Panc1 (cell line): ENCODE measurements around the gene MACF1. TPM values are rescaled to one million over a fixed set of nuclear protein-coding genes. Genes with fewer than 3 reads are reported as not detected.

Experiments used
- ATAC-seq: fragments of 200-7000 bp; cut with Tn5 transposase; 2 replicates; pipeline ENCODE4 v1.9.1; 2020; ENCODE audit warnings: mild to moderate bottlenecking, moderate library complexity
- BruUV-seq: library from RNA; stranded (reverse); fragments of 400-500 nt; replicated peaks from 2 replicates; lab custom pipeline; 2021; lab: Mats Ljungman, UMichigan
- CTCF ChIA-PET: fragments of 300-600 bp; sonication (Branson Sonifier 250); formaldehyde crosslinking; loops from one replicate; lab custom pipeline; 2022; ENCODE audit warnings: antibody characterized with exemption; lab: Charles Lee
- POLR2A ChIA-PET: fragments of 300-600 bp; sonication (Branson Sonifier 250); formaldehyde crosslinking; loops from one replicate; lab custom pipeline; 2022; ENCODE audit warnings: antibody characterized with exemption; lab: Charles Lee
- DNase-seq: peaks from one replicate; pipeline ENCODE4 v3.0.0-alpha.2; 2010; ENCODE audit warnings: low read depth, low spot score
- H3K27ac ChIP-seq: 2 replicates; pipeline ENCODE4 v1.5.1; 2011; ENCODE audit warnings: mild to moderate bottlenecking, low read length, inconsistent platforms
- H3K27me3 ChIP-seq: fragments of 200-500 bp; sonication (Bioruptor generic); 2 replicates; pipeline ENCODE4 v1.6.0; 2014; ENCODE audit warnings: low read length, inconsistent platforms; ENCODE audit not compliant: control insufficient read depth, insufficient read depth
- H3K36me3 ChIP-seq: fragments of 200-500 bp; sonication (Bioruptor generic); 2 replicates; pipeline ENCODE4 v1.5.1; 2014; ENCODE audit warnings: inconsistent platforms, mild to moderate bottlenecking, low read length, moderate library complexity; ENCODE audit not compliant: control insufficient read depth, insufficient read depth
- H3K4me1 ChIP-seq: 2 replicates; pipeline ENCODE4 v1.5.1; 2011; ENCODE audit warnings: inconsistent platforms, mild to moderate bottlenecking, low read length, moderate library complexity; ENCODE audit not compliant: control insufficient read depth, insufficient read depth
- H3K4me3 ChIP-seq, 2 experiments: 2 replicates each; pipeline ENCODE4 v1.5.1; 2011 to 2012; ENCODE audit warnings: low read depth in 2 of 2, low read length in 2 of 2, mild to moderate bottlenecking in 2 of 2, inconsistent platforms in 1 of 2, moderate library complexity in 1 of 2
- H3K9me3 ChIP-seq: fragments of 200-500 bp; sonication (Bioruptor generic); 2 replicates; pipeline ENCODE4 v1.5.1; 2014; ENCODE audit warnings: low read depth, mild to moderate bottlenecking, inconsistent platforms, low read length, moderate library complexity; ENCODE audit not compliant: control insufficient read depth, insufficient read depth
- POLR2AphosphoS5 ChIP-seq: IDR thresholded peaks from 2 replicates; pipeline ENCODE4 v1.6.1; 2012; ENCODE audit warnings: mild to moderate bottlenecking, low read depth, low read length, moderate library complexity
- SIN3A ChIP-seq: IDR thresholded peaks from 2 replicates; pipeline ENCODE4 v1.6.1; 2012; ENCODE audit warnings: low read depth, mild to moderate bottlenecking, low read length, moderate library complexity, borderline replicate concordance; ENCODE audit not compliant: insufficient read depth
- TCF7L2 ChIP-seq: IDR thresholded peaks from 2 replicates; pipeline ENCODE4 v1.6.1; 2011; ENCODE audit warnings: mild to moderate bottlenecking, low read depth, low read length, inconsistent platforms
- in situ Hi-C: cut with HindIII; loops from 2 replicates; pipeline ENCODE4 v1.10.0; 2016; ENCODE audit warnings: low sequenced_read_pairs, low pct_unique_long_range_greater_than_20kb
- intact Hi-C: fragments of 100-400 bp; cut with micrococcal nuclease; formaldehyde crosslinking; loops from one replicate; pipeline ENCODE4 v1.10.0; 2022; ENCODE audit not compliant: unreplicated experiment
- total RNA-seq: library from RNA; stranded (reverse); gene quantifications from one replicate; pipeline ENCODE4 v1.2.1, GENCODE V29; 2021; ENCODE audit not compliant: unreplicated experiment
- TF ChIP-seq, protein P1 (sequence below): fragments of 450-650 bp; IDR thresholded peaks from 2 replicates; pipeline ENCODE4 v1.5.1; 2017; ENCODE audit warnings: mild to moderate bottlenecking
- TF ChIP-seq, protein P2 (sequence below), 2 experiments: IDR thresholded peaks; 2 replicates each; pipeline ENCODE4 v1.6.1; 2011 to 2012; ENCODE audit warnings: low read depth in 2 of 2, control low read depth in 1 of 2, low read length in 1 of 2, mild to moderate bottlenecking in 1 of 2, moderate library complexity in 1 of 2; ENCODE audit not compliant: insufficient read depth in 1 of 2

Gene MACF1
- total RNA-seq, 1 experiment from 2014 or later = 413 TPM

DNA sequence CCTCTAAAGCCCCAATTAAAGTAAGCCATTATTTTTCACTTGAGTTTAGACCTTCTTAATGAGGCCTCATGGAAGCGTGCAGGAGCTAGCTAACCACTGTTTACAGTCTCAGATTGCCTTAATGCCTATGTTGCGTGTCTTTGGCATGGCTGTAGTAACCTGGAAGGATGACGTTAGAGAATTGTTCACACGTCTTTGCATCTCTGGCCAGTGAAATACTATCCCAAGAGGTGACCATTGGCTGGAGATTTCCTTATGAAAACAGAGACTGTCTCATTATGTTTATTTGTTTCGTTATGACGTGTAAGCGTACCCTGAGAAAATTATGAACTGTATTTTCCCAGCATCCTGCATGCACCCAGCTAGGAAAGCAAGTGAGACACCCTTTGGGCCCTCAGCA, 268.3 kb downstream of the MACF1 start:
- DNase-seq (no peak), ATAC-seq (no peak)
- peaks cover 46% of the 10 kb centered on the region for H3K36me3 ChIP-seq
- H3K4me3 ChIP-seq = no peak overlapping the region
- TF ChIP-seq, protein P1, sequence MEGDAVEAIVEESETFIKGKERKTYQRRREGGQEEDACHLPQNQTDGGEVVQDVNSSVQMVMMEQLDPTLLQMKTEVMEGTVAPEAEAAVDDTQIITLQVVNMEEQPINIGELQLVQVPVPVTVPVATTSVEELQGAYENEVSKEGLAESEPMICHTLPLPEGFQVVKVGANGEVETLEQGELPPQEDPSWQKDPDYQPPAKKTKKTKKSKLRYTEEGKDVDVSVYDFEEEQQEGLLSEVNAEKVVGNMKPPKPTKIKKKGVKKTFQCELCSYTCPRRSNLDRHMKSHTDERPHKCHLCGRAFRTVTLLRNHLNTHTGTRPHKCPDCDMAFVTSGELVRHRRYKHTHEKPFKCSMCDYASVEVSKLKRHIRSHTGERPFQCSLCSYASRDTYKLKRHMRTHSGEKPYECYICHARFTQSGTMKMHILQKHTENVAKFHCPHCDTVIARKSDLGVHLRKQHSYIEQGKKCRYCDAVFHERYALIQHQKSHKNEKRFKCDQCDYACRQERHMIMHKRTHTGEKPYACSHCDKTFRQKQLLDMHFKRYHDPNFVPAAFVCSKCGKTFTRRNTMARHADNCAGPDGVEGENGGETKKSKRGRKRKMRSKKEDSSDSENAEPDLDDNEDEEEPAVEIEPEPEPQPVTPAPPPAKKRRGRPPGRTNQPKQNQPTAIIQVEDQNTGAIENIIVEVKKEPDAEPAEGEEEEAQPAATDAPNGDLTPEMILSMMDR = no peak
- TF ChIP-seq, protein P2, sequence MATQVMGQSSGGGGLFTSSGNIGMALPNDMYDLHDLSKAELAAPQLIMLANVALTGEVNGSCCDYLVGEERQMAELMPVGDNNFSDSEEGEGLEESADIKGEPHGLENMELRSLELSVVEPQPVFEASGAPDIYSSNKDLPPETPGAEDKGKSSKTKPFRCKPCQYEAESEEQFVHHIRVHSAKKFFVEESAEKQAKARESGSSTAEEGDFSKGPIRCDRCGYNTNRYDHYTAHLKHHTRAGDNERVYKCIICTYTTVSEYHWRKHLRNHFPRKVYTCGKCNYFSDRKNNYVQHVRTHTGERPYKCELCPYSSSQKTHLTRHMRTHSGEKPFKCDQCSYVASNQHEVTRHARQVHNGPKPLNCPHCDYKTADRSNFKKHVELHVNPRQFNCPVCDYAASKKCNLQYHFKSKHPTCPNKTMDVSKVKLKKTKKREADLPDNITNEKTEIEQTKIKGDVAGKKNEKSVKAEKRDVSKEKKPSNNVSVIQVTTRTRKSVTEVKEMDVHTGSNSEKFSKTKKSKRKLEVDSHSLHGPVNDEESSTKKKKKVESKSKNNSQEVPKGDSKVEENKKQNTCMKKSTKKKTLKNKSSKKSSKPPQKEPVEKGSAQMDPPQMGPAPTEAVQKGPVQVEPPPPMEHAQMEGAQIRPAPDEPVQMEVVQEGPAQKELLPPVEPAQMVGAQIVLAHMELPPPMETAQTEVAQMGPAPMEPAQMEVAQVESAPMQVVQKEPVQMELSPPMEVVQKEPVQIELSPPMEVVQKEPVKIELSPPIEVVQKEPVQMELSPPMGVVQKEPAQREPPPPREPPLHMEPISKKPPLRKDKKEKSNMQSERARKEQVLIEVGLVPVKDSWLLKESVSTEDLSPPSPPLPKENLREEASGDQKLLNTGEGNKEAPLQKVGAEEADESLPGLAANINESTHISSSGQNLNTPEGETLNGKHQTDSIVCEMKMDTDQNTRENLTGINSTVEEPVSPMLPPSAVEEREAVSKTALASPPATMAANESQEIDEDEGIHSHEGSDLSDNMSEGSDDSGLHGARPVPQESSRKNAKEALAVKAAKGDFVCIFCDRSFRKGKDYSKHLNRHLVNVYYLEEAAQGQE (IDR thresholded peaks at IDR 0.05; ENCODE audit: insufficient read depth in 1 of 2, low read depth in 2 of 2, low read length in 1 of 2) = no peak
- TF ChIP-seq SIN3A = no peak
- TF ChIP-seq TCF7L2 = no peak
- TF ChIP-seq POLR2AphosphoS5 = no peak
- ChIA-PET CTCF (no interaction called here), POLR2A (interaction anchor here (0.5 kb wide), 1 partner anchor 131 kb away, joined by 13 read pairs; no protein-coding TSS in a partner anchor)
- H3K4me1 ChIP-seq = no peaks in the 10 kb centered on the region
- H3K27me3 ChIP-seq = no peaks in the 10 kb centered on the region
- in situ Hi-C loops (no loop called here), intact Hi-C loops (no loop called here)
- H3K27ac ChIP-seq = no peak overlapping the region
- BruUV-seq = no TSS peak
- H3K9me3 ChIP-seq = no peaks in the 10 kb centered on the region

DNA sequence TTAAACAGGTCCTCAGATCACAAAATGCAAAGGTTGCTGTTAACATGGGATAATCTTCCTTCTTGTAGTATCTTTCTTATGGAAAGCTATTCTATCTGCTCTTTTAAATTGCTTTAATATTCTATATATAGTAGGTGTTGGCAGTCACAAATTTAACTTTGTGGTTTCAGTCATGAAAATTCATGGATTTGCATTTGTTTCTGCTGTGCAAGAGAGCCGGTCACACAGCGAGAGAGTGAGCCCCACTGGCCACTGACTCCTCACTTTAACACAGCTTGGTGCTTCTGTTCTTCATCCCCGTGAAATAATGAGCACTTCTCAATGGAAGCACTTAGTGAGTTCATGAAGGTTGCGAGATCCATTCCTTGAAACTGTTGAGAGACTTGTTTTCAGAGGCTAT, 268.8 kb downstream of the MACF1 start:
- no peak overlapping the region for H3K27ac ChIP-seq
- DNase-seq (no peak), ATAC-seq (no peak)
- H3K36me3 ChIP-seq = peaks cover 46% of the 10 kb centered on the region
- H3K4me3 ChIP-seq = no peak overlapping the region
- no TSS peak for BruUV-seq
- no peak for TF ChIP-seq POLR2AphosphoS5
- no peak for TF ChIP-seq SIN3A
- H3K9me3 ChIP-seq = no peaks in the 10 kb centered on the region
- no peaks in the 10 kb centered on the region for H3K27me3 ChIP-seq
- CTCF ChIA-PET = no interaction called here
- POLR2A ChIA-PET = interaction anchor here (0.5 kb wide), 1 partner anchor 130 kb away, joined by 13 read pairs; no protein-coding TSS in a partner anchor
- H3K4me1 ChIP-seq = no peaks in the 10 kb centered on the region
- in situ Hi-C loops = no loop called here
- intact Hi-C loops = no loop called here

DNA sequence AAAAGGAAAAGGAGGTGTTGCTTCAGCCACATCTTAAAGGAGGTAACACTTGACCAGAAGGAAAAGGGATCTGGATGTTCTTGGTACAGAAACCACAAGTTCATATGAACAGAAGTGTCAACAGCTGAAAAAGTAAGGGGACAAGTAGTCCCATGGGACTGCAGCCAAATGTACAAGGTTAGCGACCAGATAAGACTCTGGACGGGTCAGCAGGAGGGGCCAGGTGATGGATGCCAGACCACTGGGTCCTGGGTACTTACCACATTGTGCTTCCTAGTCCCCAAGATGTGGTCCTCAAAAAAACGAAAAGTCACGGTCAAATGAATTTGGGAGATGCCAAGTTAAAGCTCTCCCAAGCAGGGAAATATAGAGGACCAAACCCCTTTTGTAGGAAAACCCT, 270.3 kb downstream of the MACF1 start:
- ATAC-seq (no peak), DNase-seq (no peak)
- no TSS peak for BruUV-seq
- Histone ChIP-seq H3K4me3 (no peak overlapping the region), H3K36me3 (peaks cover 42% of the 10 kb centered on the region), H3K27me3 (no peaks in the 10 kb centered on the region), H3K4me1 (no peaks in the 10 kb centered on the region), H3K9me3 (no peaks in the 10 kb centered on the region), H3K27ac (no peak overlapping the region)
- in situ Hi-C loops (no loop called here), intact Hi-C loops (no loop called here)
- POLR2A ChIA-PET = no interaction called here
- CTCF ChIA-PET = no interaction called here
- TF ChIP-seq, protein P2 (IDR thresholded peaks at IDR 0.05; ENCODE audit: insufficient read depth in 1 of 2, low read depth in 2 of 2, low read length in 1 of 2) = no peak
- no peak for TF ChIP-seq TCF7L2
- TF ChIP-seq, protein P1 = no peak
- TF ChIP-seq SIN3A = no peak
- TF ChIP-seq POLR2AphosphoS5 = no peak
